GM18511 (cell line): ENCODE measurements around the gene MYL10.
"Not testable (repeated sequence)": the region's sequence is repeated elsewhere in the genome, so short reads cannot be mapped to it uniquely, and the experiment has no call there.

Source experiments
- ATAC-seq: cut with Tn5 transposase; IDR thresholded peaks from one replicate; pipeline ENCODE4 v1.9.1; 2021; ENCODE audit warnings: mild to moderate bottlenecking, moderate library complexity; ENCODE audit not compliant: unreplicated experiment

Gene MYL10

GRCh38 chr7:101657171-101657570, 28.1 kb upstream of the MYL10 start:
- no peak for ATAC-seq

GRCh38 chr7:101651112-101651511, 22.0 kb upstream of the MYL10 start:
- ATAC-seq: no peak

GRCh38 chr7:101650579-101651081, 21.5 kb upstream of the MYL10 start:
- ATAC-seq: no peak

GRCh38 chr7:101647876-101648275, 18.8 kb upstream of the MYL10 start:
- ATAC-seq: not testable (repeated sequence)

- ATAC-seq: no peak
Observed at GRCh38 chr7:101645951-101646350, 16.9 kb upstream of the MYL10 start.

GRCh38 chr7:101644879-101645278, 15.8 kb upstream of the MYL10 start:
- no peak for ATAC-seq

GRCh38 chr7:101639127-101639526, 10.0 kb upstream of the MYL10 start:
- ATAC-seq: not testable (repeated sequence)

- no peak for ATAC-seq
Observed at GRCh38 chr7:101636822-101637623, 7.9 kb upstream of the MYL10 start.

GRCh38 chr7:101635484-101635883, 6.4 kb upstream of the MYL10 start:
- ATAC-seq: no peak

- no peak for ATAC-seq
Observed at GRCh38 chr7:101634196-101634717, 5.2 kb upstream of the MYL10 start.

- ATAC-seq: no peak
Observed at GRCh38 chr7:101633511-101633910, 4.4 kb upstream of the MYL10 start.

GRCh38 chr7:101632641-101633040, 3.5 kb upstream of the MYL10 start:
- ATAC-seq: no peak

- ATAC-seq: no peak
Observed at GRCh38 chr7:101631224-101631714, 2.2 kb upstream of the MYL10 start.

GRCh38 chr7:101630591-101630990, 1.5 kb upstream of the MYL10 start:
- no peak for ATAC-seq

- no peak for ATAC-seq
Observed at GRCh38 chr7:101628522-101628921, 574 bp downstream of the MYL10 start.

- ATAC-seq: no peak
Observed at GRCh38 chr7:101626758-101627157, 2.3 kb downstream of the MYL10 start.

GRCh38 chr7:101626069-101626671, 2.9 kb downstream of the MYL10 start:
- ATAC-seq: no peak

- no peak for ATAC-seq
Observed at GRCh38 chr7:101625031-101625791, 3.9 kb downstream of the MYL10 start.

GRCh38 chr7:101624246-101625001, 4.7 kb downstream of the MYL10 start:
- no peak for ATAC-seq

GRCh38 chr7:101622609-101623173, 6.4 kb downstream of the MYL10 start:
- ATAC-seq: no peak
